WTC11 (cell line): ENCODE data around the gene ATN1. TPM values are rescaled to one million over a fixed set of nuclear protein-coding genes. Genes with fewer than 3 reads are reported as not detected.

Experiments
- CBFB ChIP-seq: sonication (generic); formaldehyde crosslinking; IDR thresholded peaks from 2 replicates; pipeline ENCODE4 v1.8.1; 2022; ENCODE audit warnings: mild to moderate bottlenecking, low read depth, missing genetic modification reagents
- CDX4 ChIP-seq: fragments of 250-450 bp; sonication (Bioruptor Pico); IDR thresholded peaks from 2 replicates; pipeline ENCODE4 v1.9.0; 2021; ENCODE audit warnings: moderate library complexity, mild to moderate bottlenecking, inconsistent platforms, borderline replicate concordance
- CREB1 ChIP-seq: sonication (generic); formaldehyde crosslinking; IDR thresholded peaks from 2 replicates; pipeline ENCODE4 v1.8.0; 2023; ENCODE audit warnings: mild to moderate bottlenecking, missing genetic modification reagents
- EMX1 ChIP-seq: fragments of 250-450 bp; sonication (Bioruptor Pico); IDR thresholded peaks from 2 replicates; pipeline ENCODE4 v1.8.0; 2021; ENCODE audit warnings: mild to moderate bottlenecking
- ETV6 ChIP-seq: sonication (generic); formaldehyde crosslinking; IDR thresholded peaks from 2 replicates; pipeline ENCODE4 v1.8.1; 2022; ENCODE audit warnings: mild to moderate bottlenecking, missing genetic modification reagents
- FOXP4 ChIP-seq: sonication (generic); formaldehyde crosslinking; IDR thresholded peaks from 2 replicates; pipeline ENCODE4 v1.8.0; 2022; ENCODE audit warnings: mild to moderate bottlenecking, missing genetic modification reagents
- GTF2I ChIP-seq: fragments of 250-450 bp; sonication (Bioruptor Pico); conservative IDR thresholded peaks from 2 replicates; pipeline ENCODE4 v1.4.0; 2021; ENCODE audit warnings: mild to moderate bottlenecking
- HMGA2 ChIP-seq: fragments of 250-450 bp; sonication (Bioruptor Pico); IDR thresholded peaks from 2 replicates; pipeline ENCODE4 v1.4.0; 2021; ENCODE audit warnings: mild to moderate bottlenecking, moderate library complexity
- HMGXB4 ChIP-seq: sonication (generic); formaldehyde crosslinking; IDR thresholded peaks from 2 replicates; pipeline ENCODE4 v1.8.1; 2023; ENCODE audit warnings: mild to moderate bottlenecking, moderate library complexity, missing genetic modification reagents
- KAT7 ChIP-seq: sonication (generic); formaldehyde crosslinking; IDR thresholded peaks from 2 replicates; pipeline ENCODE4 v1.8.1; 2023; ENCODE audit warnings: missing genetic modification reagents, mild to moderate bottlenecking, borderline replicate concordance
- MYBL2 ChIP-seq: sonication (generic); formaldehyde crosslinking; IDR thresholded peaks from 2 replicates; pipeline ENCODE4 v1.8.1; 2023; ENCODE audit warnings: mild to moderate bottlenecking, moderate library complexity, missing genetic modification reagents
- NFE2L1 ChIP-seq: sonication (generic); formaldehyde crosslinking; IDR thresholded peaks from 2 replicates; pipeline ENCODE4 v1.8.1; 2023; ENCODE audit warnings: missing genetic modification reagents
- NR2C2 ChIP-seq: sonication (generic); formaldehyde crosslinking; IDR thresholded peaks from 2 replicates; pipeline ENCODE4 v1.8.0; 2022; ENCODE audit warnings: mild to moderate bottlenecking, missing genetic modification reagents
- OVOL2 ChIP-seq: fragments of 250-450 bp; sonication (Bioruptor Pico); IDR thresholded peaks from 2 replicates; pipeline ENCODE4 v1.9.0; 2021; ENCODE audit warnings: mild to moderate bottlenecking, borderline replicate concordance
- RELA ChIP-seq: sonication (generic); formaldehyde crosslinking; IDR thresholded peaks from 2 replicates; pipeline ENCODE4 v1.8.1; 2022; ENCODE audit warnings: missing genetic modification reagents, mild to moderate bottlenecking, borderline replicate concordance
- SMAD3 ChIP-seq: sonication (generic); formaldehyde crosslinking; IDR thresholded peaks from 2 replicates; pipeline ENCODE4 v1.8.0; 2022; ENCODE audit warnings: missing genetic modification reagents, mild to moderate bottlenecking, borderline replicate concordance
- SMAD4 ChIP-seq: sonication (generic); formaldehyde crosslinking; IDR thresholded peaks from 2 replicates; pipeline ENCODE4 v1.8.0; 2022; ENCODE audit warnings: mild to moderate bottlenecking, missing genetic modification reagents
- SOX15 ChIP-seq: fragments of 250-450 bp; sonication (Bioruptor Pico); IDR thresholded peaks from 2 replicates; pipeline ENCODE4 v1.9.0; 2021; ENCODE audit warnings: mild to moderate bottlenecking
- SP1 ChIP-seq: sonication (generic); formaldehyde crosslinking; conservative IDR thresholded peaks from 2 replicates; pipeline ENCODE4 v1.8.1; 2022; ENCODE audit warnings: missing genetic modification reagents
- ZNF121 ChIP-seq: sonication (generic); formaldehyde crosslinking; IDR thresholded peaks from 2 replicates; pipeline ENCODE4 v1.8.0; 2023; ENCODE audit warnings: missing genetic modification reagents
- ZNF219 ChIP-seq: sonication (generic); formaldehyde crosslinking; IDR thresholded peaks from 2 replicates; pipeline ENCODE4 v1.8.0; 2023; ENCODE audit warnings: missing genetic modification reagents, mild to moderate bottlenecking, borderline replicate concordance
- ZNF263 ChIP-seq: sonication (generic); formaldehyde crosslinking; IDR thresholded peaks from 2 replicates; pipeline ENCODE4 v1.8.1; 2022; ENCODE audit warnings: low read depth, mild to moderate bottlenecking, moderate library complexity, missing genetic modification reagents
- total RNA-seq: library from RNA; stranded (reverse); gene quantifications from 3 replicates; pipeline ENCODE4 v1.2.3, GENCODE V29; 2021
- TF ChIP-seq, protein P1 (sequence below): fragments of 250-450 bp; sonication (Bioruptor Pico); IDR thresholded peaks from 2 replicates; pipeline ENCODE4 v1.9.0; 2021; ENCODE audit warnings: mild to moderate bottlenecking
- TF ChIP-seq, protein P2 (sequence below): fragments of 250-450 bp; sonication (Bioruptor Pico); IDR thresholded peaks from 2 replicates; pipeline ENCODE4 v1.8.0; 2021; ENCODE audit warnings: mild to moderate bottlenecking
- TF ChIP-seq, protein P3 (sequence below): sonication (generic); formaldehyde crosslinking; IDR thresholded peaks from 2 replicates; pipeline ENCODE4 v1.8.0; 2023; ENCODE audit warnings: mild to moderate bottlenecking, missing genetic modification reagents
- TF ChIP-seq, protein P4 (sequence below): sonication (generic); formaldehyde crosslinking; IDR thresholded peaks from 2 replicates; pipeline ENCODE4 v1.8.0; 2023; ENCODE audit warnings: missing genetic modification reagents

The ATN1 gene
- total RNA-seq, 1 experiment from 2014 or later, result 87.1 TPM

GRCh38 chr12:6937481-6938352, 10.0 kb downstream of the ATN1 start (continued):
- TF ChIP-seq NR2C2 (CRISPR knock-in tag) (no peak), GTF2I (CRISPR knock-in tag) (no peak), EMX1 (CRISPR knock-in tag) (peak; percentile 66; the same call in 1 of the 2 replicates), CREB1 (CRISPR knock-in tag) (peak; percentile 90), ZNF219 (peak; percentile 82), SMAD4 (CRISPR knock-in tag) (no peak), SMAD3 (peak; percentile 65), HMGA2 (CRISPR knock-in tag) (no peak), ETV6 (CRISPR knock-in tag) (peak; percentile 91), SOX15 (CRISPR knock-in tag) (no peak), CDX4 (CRISPR knock-in tag) (no peak), HMGXB4 (CRISPR knock-in tag) (peak; percentile 98), ZNF263 (no peak), NFE2L1 (CRISPR knock-in tag) (peak; percentile 86; the same call in 1 of the 2 replicates), SP1 (peak; percentile 93), FOXP4 (CRISPR knock-in tag) (peak; percentile 90), KAT7 (peak; percentile 92; the same call in 1 of the 2 replicates), MYBL2 (CRISPR knock-in tag) (peak; percentile 80), ZNF121 (CRISPR knock-in tag) (peak; percentile 47; the same call in 1 of the 2 replicates), RELA (CRISPR knock-in tag) (peak; percentile 77; the same call in 1 of the 2 replicates), OVOL2 (CRISPR knock-in tag) (no peak), CBFB (CRISPR knock-in tag) (peak; percentile 93)
- TF ChIP-seq, protein P1, sequence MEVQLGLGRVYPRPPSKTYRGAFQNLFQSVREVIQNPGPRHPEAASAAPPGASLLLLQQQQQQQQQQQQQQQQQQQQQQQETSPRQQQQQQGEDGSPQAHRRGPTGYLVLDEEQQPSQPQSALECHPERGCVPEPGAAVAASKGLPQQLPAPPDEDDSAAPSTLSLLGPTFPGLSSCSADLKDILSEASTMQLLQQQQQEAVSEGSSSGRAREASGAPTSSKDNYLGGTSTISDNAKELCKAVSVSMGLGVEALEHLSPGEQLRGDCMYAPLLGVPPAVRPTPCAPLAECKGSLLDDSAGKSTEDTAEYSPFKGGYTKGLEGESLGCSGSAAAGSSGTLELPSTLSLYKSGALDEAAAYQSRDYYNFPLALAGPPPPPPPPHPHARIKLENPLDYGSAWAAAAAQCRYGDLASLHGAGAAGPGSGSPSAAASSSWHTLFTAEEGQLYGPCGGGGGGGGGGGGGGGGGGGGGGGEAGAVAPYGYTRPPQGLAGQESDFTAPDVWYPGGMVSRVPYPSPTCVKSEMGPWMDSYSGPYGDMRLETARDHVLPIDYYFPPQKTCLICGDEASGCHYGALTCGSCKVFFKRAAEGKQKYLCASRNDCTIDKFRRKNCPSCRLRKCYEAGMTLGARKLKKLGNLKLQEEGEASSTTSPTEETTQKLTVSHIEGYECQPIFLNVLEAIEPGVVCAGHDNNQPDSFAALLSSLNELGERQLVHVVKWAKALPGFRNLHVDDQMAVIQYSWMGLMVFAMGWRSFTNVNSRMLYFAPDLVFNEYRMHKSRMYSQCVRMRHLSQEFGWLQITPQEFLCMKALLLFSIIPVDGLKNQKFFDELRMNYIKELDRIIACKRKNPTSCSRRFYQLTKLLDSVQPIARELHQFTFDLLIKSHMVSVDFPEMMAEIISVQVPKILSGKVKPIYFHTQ (CRISPR knock-in tag), result no peak
- TF ChIP-seq, protein P2, sequence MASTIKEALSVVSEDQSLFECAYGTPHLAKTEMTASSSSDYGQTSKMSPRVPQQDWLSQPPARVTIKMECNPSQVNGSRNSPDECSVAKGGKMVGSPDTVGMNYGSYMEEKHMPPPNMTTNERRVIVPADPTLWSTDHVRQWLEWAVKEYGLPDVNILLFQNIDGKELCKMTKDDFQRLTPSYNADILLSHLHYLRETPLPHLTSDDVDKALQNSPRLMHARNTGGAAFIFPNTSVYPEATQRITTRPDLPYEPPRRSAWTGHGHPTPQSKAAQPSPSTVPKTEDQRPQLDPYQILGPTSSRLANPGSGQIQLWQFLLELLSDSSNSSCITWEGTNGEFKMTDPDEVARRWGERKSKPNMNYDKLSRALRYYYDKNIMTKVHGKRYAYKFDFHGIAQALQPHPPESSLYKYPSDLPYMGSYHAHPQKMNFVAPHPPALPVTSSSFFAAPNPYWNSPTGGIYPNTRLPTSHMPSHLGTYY, result peak; percentile 92
- TF ChIP-seq, protein P3, sequence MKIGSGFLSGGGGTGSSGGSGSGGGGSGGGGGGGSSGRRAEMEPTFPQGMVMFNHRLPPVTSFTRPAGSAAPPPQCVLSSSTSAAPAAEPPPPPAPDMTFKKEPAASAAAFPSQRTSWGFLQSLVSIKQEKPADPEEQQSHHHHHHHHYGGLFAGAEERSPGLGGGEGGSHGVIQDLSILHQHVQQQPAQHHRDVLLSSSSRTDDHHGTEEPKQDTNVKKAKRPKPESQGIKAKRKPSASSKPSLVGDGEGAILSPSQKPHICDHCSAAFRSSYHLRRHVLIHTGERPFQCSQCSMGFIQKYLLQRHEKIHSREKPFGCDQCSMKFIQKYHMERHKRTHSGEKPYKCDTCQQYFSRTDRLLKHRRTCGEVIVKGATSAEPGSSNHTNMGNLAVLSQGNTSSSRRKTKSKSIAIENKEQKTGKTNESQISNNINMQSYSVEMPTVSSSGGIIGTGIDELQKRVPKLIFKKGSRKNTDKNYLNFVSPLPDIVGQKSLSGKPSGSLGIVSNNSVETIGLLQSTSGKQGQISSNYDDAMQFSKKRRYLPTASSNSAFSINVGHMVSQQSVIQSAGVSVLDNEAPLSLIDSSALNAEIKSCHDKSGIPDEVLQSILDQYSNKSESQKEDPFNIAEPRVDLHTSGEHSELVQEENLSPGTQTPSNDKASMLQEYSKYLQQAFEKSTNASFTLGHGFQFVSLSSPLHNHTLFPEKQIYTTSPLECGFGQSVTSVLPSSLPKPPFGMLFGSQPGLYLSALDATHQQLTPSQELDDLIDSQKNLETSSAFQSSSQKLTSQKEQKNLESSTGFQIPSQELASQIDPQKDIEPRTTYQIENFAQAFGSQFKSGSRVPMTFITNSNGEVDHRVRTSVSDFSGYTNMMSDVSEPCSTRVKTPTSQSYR (CRISPR knock-in tag), result peak; percentile 87; the same call in 1 of the 2 replicates
- TF ChIP-seq, protein P4, sequence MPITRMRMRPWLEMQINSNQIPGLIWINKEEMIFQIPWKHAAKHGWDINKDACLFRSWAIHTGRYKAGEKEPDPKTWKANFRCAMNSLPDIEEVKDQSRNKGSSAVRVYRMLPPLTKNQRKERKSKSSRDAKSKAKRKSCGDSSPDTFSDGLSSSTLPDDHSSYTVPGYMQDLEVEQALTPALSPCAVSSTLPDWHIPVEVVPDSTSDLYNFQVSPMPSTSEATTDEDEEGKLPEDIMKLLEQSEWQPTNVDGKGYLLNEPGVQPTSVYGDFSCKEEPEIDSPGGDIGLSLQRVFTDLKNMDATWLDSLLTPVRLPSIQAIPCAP (CRISPR knock-in tag), result peak; percentile 70; the same call in 1 of the 2 replicates
